ENCODE data around the gene ARHGAP18. TPM values are rescaled to one million over a fixed set of nuclear protein-coding genes. Genes with fewer than 3 reads are reported as not detected.

ARHGAP18 gene
- total RNA-seq, 3 donors from 2014 or later (not counting 1 experiment from before 2014, with no cell fraction given), result 11.5 to 12.5 (median 11.8) TPM

GRCh38 chr6:129667034-129667433, 42.9 kb downstream of the ARHGAP18 start:
- H3K27ac ChIP-seq (ENCODE audit: low read length), result no peak overlapping the region
- intact Hi-C loops (cut with micrococcal nuclease), result no loop called here
- H3K4me1 Mint-ChIP-seq, result peaks cover 29 to 32% of the 10 kb centered on the region in 2 donors
- no peaks in the 10 kb centered on the region for H3K36me3 Mint-ChIP-seq
- TF ChIP-seq CTCF (IDR thresholded peaks at IDR 0.05), result no peak
- H3K4me3 ChIP-seq (ENCODE audit: low read length), result no peak overlapping the region
- H3K4me1 ChIP-seq (ENCODE audit: control insufficient read depth, insufficient read depth, low read length), result peaks cover 3% of the 10 kb centered on the region
- H3K27me3 Mint-ChIP-seq (ENCODE audit: low read depth in 2 of 2), result no peaks in the 10 kb centered on the region
- ATAC-seq (no peak), DNase-seq (no peak)
- H3K9me3 ChIP-seq (ENCODE audit: control insufficient read depth, insufficient read depth, low read length), result no peaks in the 10 kb centered on the region
- H3K36me3 ChIP-seq (ENCODE audit: control insufficient read depth, insufficient read depth, low read length), result no peaks in the 10 kb centered on the region
- no peaks in the 10 kb centered on the region for H3K9me3 Mint-ChIP-seq
- no peaks in the 10 kb centered on the region for H3K27me3 ChIP-seq (ENCODE audit: control insufficient read depth, insufficient read depth, low read length)
- H3K27ac Mint-ChIP-seq, result no peak overlapping the region
- no peak overlapping the region for H3K4me3 Mint-ChIP-seq

GRCh38 chr6:129665555-129665954, 44.4 kb downstream of the ARHGAP18 start:
- H3K4me3 ChIP-seq (ENCODE audit: low read length), result no peak overlapping the region
- Mint-ChIP-seq H3K4me3 (no peak overlapping the region), H3K27ac (no peak overlapping the region), H3K9me3 (no peaks in the 10 kb centered on the region), H3K27me3 (ENCODE audit: low read depth in 2 of 2) (no peaks in the 10 kb centered on the region), H3K36me3 (no peaks in the 10 kb centered on the region), H3K4me1 (peaks cover 25% of the 10 kb centered on the region in 2 donors)
- H3K27me3 ChIP-seq (ENCODE audit: control insufficient read depth, insufficient read depth, low read length), result no peaks in the 10 kb centered on the region
- WGBS (ENCODE audit: insufficient coverage), result 98% methylated on average over 3 of the region's 3 CpGs
- ATAC-seq (no peak), DNase-seq (no peak)
- TF ChIP-seq CTCF (IDR thresholded peaks at IDR 0.05), result no peak
- H3K9me3 ChIP-seq (ENCODE audit: control insufficient read depth, insufficient read depth, low read length), result no peaks in the 10 kb centered on the region
- H3K27ac ChIP-seq (ENCODE audit: low read length), result no peak overlapping the region
- H3K4me1 ChIP-seq (ENCODE audit: control insufficient read depth, insufficient read depth, low read length), result no peaks in the 10 kb centered on the region
- intact Hi-C loops (cut with micrococcal nuclease), result no loop called here
- H3K36me3 ChIP-seq (ENCODE audit: control insufficient read depth, insufficient read depth, low read length), result no peaks in the 10 kb centered on the region

GRCh38 chr6:129663531-129663930, 46.4 kb downstream of the ARHGAP18 start:
- no peak for DNase-seq
- no peak overlapping the region for H3K27ac ChIP-seq (ENCODE audit: low read length)
- ATAC-seq, result no peak
- Mint-ChIP-seq H3K27me3 (ENCODE audit: low read depth in 2 of 2) (no peaks in the 10 kb centered on the region), H3K4me3 (no peak overlapping the region), H3K9me3 (no peaks in the 10 kb centered on the region), H3K36me3 (no peaks in the 10 kb centered on the region), H3K27ac (no peak overlapping the region), H3K4me1 (peaks cover 26 to 32% of the 10 kb centered on the region in 2 donors)
- intact Hi-C loops (cut with micrococcal nuclease), result no loop called here
- no peak for TF ChIP-seq CTCF (IDR thresholded peaks at IDR 0.05)
- no peaks in the 10 kb centered on the region for H3K9me3 ChIP-seq (ENCODE audit: control insufficient read depth, insufficient read depth, low read length)
- no peaks in the 10 kb centered on the region for H3K36me3 ChIP-seq (ENCODE audit: control insufficient read depth, insufficient read depth, low read length)
- H3K27me3 ChIP-seq (ENCODE audit: control insufficient read depth, insufficient read depth, low read length), result no peaks in the 10 kb centered on the region
- H3K4me1 ChIP-seq (ENCODE audit: control insufficient read depth, insufficient read depth, low read length), result no peaks in the 10 kb centered on the region
- 84% methylated on average over 3 of the region's 3 CpGs for WGBS (ENCODE audit: insufficient coverage)
- no peak overlapping the region for H3K4me3 ChIP-seq (ENCODE audit: low read length)

GRCh38 chr6:129662980-129663431, 47.0 kb downstream of the ARHGAP18 start:
- no peak overlapping the region for H3K27ac ChIP-seq (ENCODE audit: low read length)
- no peaks in the 10 kb centered on the region for H3K9me3 ChIP-seq (ENCODE audit: control insufficient read depth, insufficient read depth, low read length)
- intact Hi-C loops (cut with micrococcal nuclease), result no loop called here
- H3K4me3 Mint-ChIP-seq, result no peak overlapping the region
- no peak overlapping the region for H3K4me3 ChIP-seq (ENCODE audit: low read length)
- no peaks in the 10 kb centered on the region for H3K36me3 ChIP-seq (ENCODE audit: control insufficient read depth, insufficient read depth, low read length)
- H3K9me3 Mint-ChIP-seq, result no peaks in the 10 kb centered on the region
- TF ChIP-seq CTCF (IDR thresholded peaks at IDR 0.05), result no peak
- no peak overlapping the region for H3K27ac Mint-ChIP-seq
- no peaks in the 10 kb centered on the region for H3K27me3 ChIP-seq (ENCODE audit: control insufficient read depth, insufficient read depth, low read length)
- 74% methylated on average over 3 of the region's 4 CpGs for WGBS (ENCODE audit: insufficient coverage)
- H3K4me1 Mint-ChIP-seq, result peaks cover 26 to 32% of the 10 kb centered on the region in 2 donors
- H3K4me1 ChIP-seq (ENCODE audit: control insufficient read depth, insufficient read depth, low read length), result no peaks in the 10 kb centered on the region
- H3K27me3 Mint-ChIP-seq (ENCODE audit: low read depth in 2 of 2), result no peaks in the 10 kb centered on the region
- DNase-seq, result no peak
- no peaks in the 10 kb centered on the region for H3K36me3 Mint-ChIP-seq
- ATAC-seq, result no peak
